Fibroblast of lung (primary cell): ENCODE data around the gene KDM8. TPM values are rescaled to one million over a fixed set of nuclear protein-coding genes. Genes with fewer than 3 reads are reported as not detected.

Experiments used
- DNase-seq, 2 donors: peaks; one replicate each; pipeline versions ENCODE4 v3.0.0 to v3.0.0-alpha.2; 2010; ENCODE audit warnings: low read depth in 2 of 2
- H2AFZ ChIP-seq: 2 replicates; pipeline ENCODE4 v1.5.1; 2012; ENCODE audit warnings: low read length, control low read depth, inconsistent platforms
- H3K27ac ChIP-seq: 2 replicates; pipeline ENCODE4 v1.5.1; 2011; ENCODE audit warnings: low read length, control low read depth; ENCODE audit not compliant: insufficient read depth
- H3K27me3 ChIP-seq: 2 replicates; pipeline ENCODE4 v1.5.1; 2011; ENCODE audit warnings: mild to moderate bottlenecking, low read length; ENCODE audit not compliant: control insufficient read depth, insufficient read depth
- H3K36me3 ChIP-seq: 2 replicates; pipeline ENCODE4 v1.5.1; 2011; ENCODE audit warnings: low read length; ENCODE audit not compliant: control insufficient read depth, insufficient read depth
- H3K4me1 ChIP-seq: 2 replicates; pipeline ENCODE4 v1.5.1; 2011; ENCODE audit warnings: low read length; ENCODE audit not compliant: control insufficient read depth, insufficient read depth; ENCODE audit errors: extremely low read depth
- H3K4me2 ChIP-seq: 2 replicates; pipeline ENCODE4 v1.5.1; 2011; ENCODE audit warnings: low read length, control low read depth; ENCODE audit not compliant: insufficient read depth; ENCODE audit errors: extremely low read depth
- H3K4me3 ChIP-seq, 4 experiments: fragments of 200-600 bp in 1 of 4; sonication (generic) in 1 of 4; replicated peaks in 1 of 4; 2 replicates each; pipeline ENCODE4 v1.5.1; 2011 to 2016; ENCODE audit warnings: low read length in 4 of 4, low read depth in 3 of 4, mild to moderate bottlenecking in 3 of 4, control low read depth in 2 of 4, inconsistent platforms in 1 of 4, mixed read lengths in 1 of 4; ENCODE audit not compliant: insufficient read depth in 1 of 4; ENCODE audit errors: control extremely low read depth in 1 of 4
- H3K79me2 ChIP-seq: 2 replicates; pipeline ENCODE4 v1.5.1; 2012; ENCODE audit warnings: mild to moderate bottlenecking, low read length, inconsistent platforms; ENCODE audit not compliant: control insufficient read depth, insufficient read depth
- H3K9ac ChIP-seq: 2 replicates; pipeline ENCODE4 v1.5.1; 2011; ENCODE audit warnings: mild to moderate bottlenecking, low read length, control low read depth; ENCODE audit not compliant: insufficient read depth
- H3K9me3 ChIP-seq: 2 replicates; pipeline ENCODE4 v1.5.1; 2012; ENCODE audit warnings: low read depth, low read length; ENCODE audit not compliant: control insufficient read depth, insufficient read depth
- H4K20me1 ChIP-seq: 2 replicates; pipeline ENCODE4 v1.5.1; 2011; ENCODE audit warnings: low read length; ENCODE audit not compliant: control insufficient read depth, insufficient read depth; ENCODE audit errors: extremely low read depth
- CTCF ChIP-seq, 2 donors: IDR thresholded peaks in 1 of 2; conservative IDR thresholded peaks in 1 of 2; 1 replicate in 1 of 2; 2 replicates in 1 of 2; pipeline ENCODE4 v1.5.1; 2011 to 2012; ENCODE audit warnings: low read length in 2 of 2, control low read depth in 1 of 2, inconsistent platforms in 1 of 2, low read depth in 1 of 2, mild to moderate bottlenecking in 1 of 2
- EZH2 ChIP-seq: IDR thresholded peaks from 2 replicates; pipeline ENCODE4 v1.5.1; 2012; ENCODE audit warnings: low read length, control low read depth, mild to moderate bottlenecking; ENCODE audit errors: missing control alignments
- polyA plus RNA-seq, 2 donors: library from polyadenylated mRNA; depleted of rRNA in 1 of 2; stranded (reverse) in 1 of 2; unstranded in 1 of 2; fragments of >200 nt; gene quantifications; 2 replicates each; pipeline ENCODE4 v1.2.1, GENCODE V29; 2011 to 2012; ENCODE audit warnings: missing spikeins in 1 of 2
- total RNA-seq: library from RNA; depleted of rRNA; stranded (reverse); fragments of >200 nt; gene quantifications from 2 replicates; pipeline ENCODE4 v1.2.1, GENCODE V29; 2014

The KDM8 gene
- total and polyA plus RNA-seq, 2 donors (not counting 1 experiment from before 2014, with no cell fraction given): 2.0 to 3.6 TPM

- Histone ChIP-seq H3K4me3 (no peak overlapping the region), H3K27me3 (peaks cover 15% of the 10 kb centered on the region), H3K27ac (no peak overlapping the region), H3K9ac (no peak overlapping the region), H3K4me1 (no peaks in the 10 kb centered on the region), H3K4me2 (no peak overlapping the region), H4K20me1 (no peaks in the 10 kb centered on the region), H3K36me3 (no peaks in the 10 kb centered on the region), H3K9me3 (no peaks in the 10 kb centered on the region), H2AFZ (no peak overlapping the region), H3K79me2 (no peaks in the 10 kb centered on the region)
- TF ChIP-seq EZH2 (no peak), CTCF (conservative IDR thresholded peaks at IDR 0.05 in 1 of 2, IDR thresholded peaks at IDR 0.05 in 1 of 2; ENCODE audit: low read depth in 1 of 2, low read length in 2 of 2) (no peak)
- no peak for DNase-seq
Measured at GRCh38 chr16:27197004-27197403, 6.3 kb upstream of the KDM8 start.

- Histone ChIP-seq H3K79me2 (no peaks in the 10 kb centered on the region), H4K20me1 (no peaks in the 10 kb centered on the region), H3K27me3 (peaks cover 15% of the 10 kb centered on the region), H2AFZ (no peak overlapping the region), H3K9ac (no peak overlapping the region), H3K9me3 (no peaks in the 10 kb centered on the region), H3K36me3 (no peaks in the 10 kb centered on the region), H3K4me1 (peaks cover 5% of the 10 kb centered on the region), H3K4me2 (no peak overlapping the region), H3K27ac (no peak overlapping the region), H3K4me3 (no peak overlapping the region)
- TF ChIP-seq EZH2 (no peak), CTCF (conservative IDR thresholded peaks at IDR 0.05 in 1 of 2, IDR thresholded peaks at IDR 0.05 in 1 of 2; ENCODE audit: low read depth in 1 of 2, low read length in 2 of 2) (no peak)
- DNase-seq: no peak
Measured at GRCh38 chr16:27198451-27199234, 4.7 kb upstream of the KDM8 start.

GRCh38 chr16:27199235-27199586 is 4.1 kb upstream of the KDM8 start:
- no peaks in the 10 kb centered on the region for H4K20me1 ChIP-seq
- H2AFZ ChIP-seq: no peak overlapping the region
- H3K4me3 ChIP-seq: no peak overlapping the region
- H3K9me3 ChIP-seq: no peaks in the 10 kb centered on the region
- peaks cover 15% of the 10 kb centered on the region for H3K27me3 ChIP-seq
- TF ChIP-seq CTCF (conservative IDR thresholded peaks at IDR 0.05 in 1 of 2, IDR thresholded peaks at IDR 0.05 in 1 of 2; ENCODE audit: low read depth in 1 of 2, low read length in 2 of 2) (no peak), EZH2 (no peak)
- H3K4me1 ChIP-seq: peaks cover 5% of the 10 kb centered on the region
- DNase-seq: no peak
- H3K36me3 ChIP-seq: no peaks in the 10 kb centered on the region
- no peaks in the 10 kb centered on the region for H3K79me2 ChIP-seq
- H3K9ac ChIP-seq: no peak overlapping the region
- H3K4me2 ChIP-seq: no peak overlapping the region
- H3K27ac ChIP-seq: no peak overlapping the region
